Adrenal gland (tissue), 12 donors: ENCODE measurements around the gene BAHCC1. TPM values are rescaled to one million over a fixed set of nuclear protein-coding genes. Genes with fewer than 3 reads are reported as not detected.

Source experiments
- DNase-seq, 7 donors: peaks; one replicate each; pipeline ENCODE4 v3.0.0-alpha.2; 2019 to 2020
- H3K27ac ChIP-seq, 5 donors: fragments of 200-600 bp; sonication (generic) in 4 of 5; 1 replicate in 3 of 5; 2 replicates in 2 of 5; pipeline versions ENCODE4 v1.5.1 to v1.8.0; 2016 to 2020; ENCODE audit warnings: mild to moderate bottlenecking in 1 of 5
- H3K27me3 ChIP-seq: fragments of 200-600 bp; 2 replicates; pipeline ENCODE4 v1.8.0; 2021
- H3K36me3 ChIP-seq, 2 donors: fragments of 200-600 bp; replicated peaks in 1 of 2; 1 replicate in 1 of 2; 2 replicates in 1 of 2; pipeline versions ENCODE4 v1.5.1 to v1.8.0; 2018 to 2022
- H3K4me1 ChIP-seq, 2 donors: fragments of 200-600 bp; replicated peaks in 1 of 2; 1 replicate in 1 of 2; 2 replicates in 1 of 2; pipeline versions ENCODE4 v1.5.1 to v1.8.0; 2018 to 2021
- H3K4me3 ChIP-seq, 4 donors: fragments of 200-600 bp; sonication (generic) in 3 of 4; one replicate each; pipeline ENCODE4 v1.5.1; 2016 to 2018
- H3K9me3 ChIP-seq, 3 donors: fragments of 200-600 bp; sonication (generic) in 1 of 3; replicated peaks in 1 of 3; 1 replicate in 2 of 3; 2 replicates in 1 of 3; pipeline versions ENCODE4 v1.5.1 to v1.8.0; 2016 to 2021
- POLR2A ChIP-seq, 2 donors: fragments of 450-650 bp; IDR thresholded peaks; one replicate each; pipeline ENCODE4 v1.6.1; 2017; ENCODE audit warnings: antibody characterized with exemption in 2 of 2, mild to moderate bottlenecking in 2 of 2, moderate library complexity in 1 of 2
- WGBS, 4 donors: extraction: QIAGEN DNeasy Blood & Tissue Kit in 2 of 4; methylation state at CpG; one replicate each; pipeline versions ENCODE4 v1.1.5 to v1.1.7; 2013 to 2017; 5-methylcytosine and 5-hydroxymethylcytosine counted together
- intact Hi-C, 2 donors: fragments of 100-400 bp; cut with DNase I; formaldehyde crosslinking; loops; one replicate each; pipeline versions ENCODE4 v1.14.1 to v1.15.0; 2022 to 2023
- polyA plus RNA-seq, 3 donors: library from polyadenylated mRNA; stranded (reverse); fragments of 200-250 nt in 2 of 3; fragments of 350-450 nt in 1 of 3; fragmentation: Illumina TruSeq in 1 of 3; extraction: RNeasy Lipid Tissue Mini Kit (QIAGEN cat#74804) in 1 of 3; gene quantifications; one replicate each; pipeline ENCODE4 v1.2.3, GENCODE V29; 2013 to 2014
- total RNA-seq, 9 donors: library from RNA; depleted of rRNA in 4 of 9; stranded (reverse); fragments of >200 nt in 4 of 9; fragments of 120-200 nt in 1 of 9; fragmentation: NEBNext Ultra II Directional in 1 of 9; extraction: Animal tissue kit (Norgen Biotek cat#: 25700) in 1 of 9; gene quantifications; one replicate each; pipeline versions ENCODE4 v1.1.0 to v1.2.4, GENCODE V29; 2013 to 2023
- TF ChIP-seq, protein P1 (sequence below), 6 experiments: fragments of 450-650 bp in 4 of 6; fragments of 200-600 bp in 2 of 6; sonication (generic) in 1 of 6; IDR thresholded peaks; 1 replicate in 5 of 6; 2 replicates in 1 of 6; pipeline versions ENCODE4 v1.5.1 to v1.8.0; 2016 to 2021; ENCODE audit warnings: antibody characterized with exemption in 6 of 6, mild to moderate bottlenecking in 2 of 6, moderate library complexity in 1 of 6
- donor health status: healthy with polysubstance abuse.
- donor health status: Bipolar disorder and iron deficiency.
- donor health status: DM: yes; HTN: yes; CAD: no.
- donor health status: DM: no; HTN: no; CAD: no.
- donor health status: DM: no; HTN: no; CAD: no.
- donor health status: DM: yes; HTN: yes; CAD: no.

The BAHCC1 gene
- total and polyA plus RNA-seq, 12 donors, result 1.7 to 68.0 (median 18.4) TPM

DNA sequence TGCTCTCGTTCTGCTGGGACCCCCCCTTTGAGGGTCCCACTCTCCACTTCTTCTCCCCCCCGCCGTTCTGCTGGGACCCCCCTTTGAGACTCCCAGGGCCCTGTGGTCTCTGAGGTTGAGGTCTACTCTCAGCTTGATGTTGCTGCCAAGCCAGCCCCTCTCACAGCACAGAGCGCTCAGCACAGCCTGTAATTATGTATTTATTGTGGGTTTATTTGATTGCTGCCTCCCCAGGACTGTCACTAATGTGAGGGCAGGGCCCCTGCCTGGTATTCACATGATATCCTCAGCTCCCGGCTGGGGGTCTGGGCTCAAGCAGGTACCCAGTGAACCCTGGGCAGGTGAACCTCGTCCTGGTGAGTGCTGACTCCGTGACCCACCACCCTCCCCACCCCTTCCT, 81.9 kb downstream of the BAHCC1 start:
- DNase-seq, result no peak
- H3K4me3 ChIP-seq, result no peak overlapping the region
- intact Hi-C loops, result no loop called here

DNA sequence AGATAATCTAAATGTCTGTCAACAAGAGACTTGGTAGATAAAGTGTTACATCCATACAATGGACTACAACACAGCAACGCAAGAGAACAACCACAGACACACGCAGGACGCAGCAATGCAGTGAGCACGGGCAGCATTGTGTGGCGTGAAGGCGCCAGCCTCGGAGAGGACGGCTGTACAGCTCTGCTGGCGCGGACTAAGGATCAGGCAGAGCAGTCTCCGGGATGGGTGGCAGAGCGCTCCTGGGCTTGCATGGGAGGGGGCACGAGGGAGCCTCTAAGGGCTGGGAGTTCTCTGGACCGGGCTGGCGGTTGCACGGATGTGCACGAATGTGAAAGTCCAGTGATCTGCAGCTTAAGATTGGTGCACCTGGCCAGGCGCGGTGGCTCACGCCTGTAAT, 82.9 kb downstream of the BAHCC1 start:
- TF ChIP-seq, protein P1, sequence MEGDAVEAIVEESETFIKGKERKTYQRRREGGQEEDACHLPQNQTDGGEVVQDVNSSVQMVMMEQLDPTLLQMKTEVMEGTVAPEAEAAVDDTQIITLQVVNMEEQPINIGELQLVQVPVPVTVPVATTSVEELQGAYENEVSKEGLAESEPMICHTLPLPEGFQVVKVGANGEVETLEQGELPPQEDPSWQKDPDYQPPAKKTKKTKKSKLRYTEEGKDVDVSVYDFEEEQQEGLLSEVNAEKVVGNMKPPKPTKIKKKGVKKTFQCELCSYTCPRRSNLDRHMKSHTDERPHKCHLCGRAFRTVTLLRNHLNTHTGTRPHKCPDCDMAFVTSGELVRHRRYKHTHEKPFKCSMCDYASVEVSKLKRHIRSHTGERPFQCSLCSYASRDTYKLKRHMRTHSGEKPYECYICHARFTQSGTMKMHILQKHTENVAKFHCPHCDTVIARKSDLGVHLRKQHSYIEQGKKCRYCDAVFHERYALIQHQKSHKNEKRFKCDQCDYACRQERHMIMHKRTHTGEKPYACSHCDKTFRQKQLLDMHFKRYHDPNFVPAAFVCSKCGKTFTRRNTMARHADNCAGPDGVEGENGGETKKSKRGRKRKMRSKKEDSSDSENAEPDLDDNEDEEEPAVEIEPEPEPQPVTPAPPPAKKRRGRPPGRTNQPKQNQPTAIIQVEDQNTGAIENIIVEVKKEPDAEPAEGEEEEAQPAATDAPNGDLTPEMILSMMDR (IDR thresholded peaks at IDR 0.05), result no peak
- TF ChIP-seq POLR2A (IDR thresholded peaks at IDR 0.05), result no peak
- H3K36me3 ChIP-seq, result no peaks in the 10 kb centered on the region

More for the DNA sequence above, 81.9 kb downstream of the BAHCC1 start:
- Histone ChIP-seq H3K27ac (no peak overlapping the region), H3K27me3 (no peaks in the 10 kb centered on the region), H3K36me3 (no peaks in the 10 kb centered on the region), H3K9me3 (no peaks in the 10 kb centered on the region), H3K4me1 (peaks cover 18 to 27% of the 10 kb centered on the region in 2 donors)
- TF ChIP-seq, protein P1 (IDR thresholded peaks at IDR 0.05), result no peak
- TF ChIP-seq POLR2A (IDR thresholded peaks at IDR 0.05), result no peak
- 76 to 93% (median 87%) methylated on average over 4 to 7 of the region's 7 CpGs for WGBS, 4 donors

DNA sequence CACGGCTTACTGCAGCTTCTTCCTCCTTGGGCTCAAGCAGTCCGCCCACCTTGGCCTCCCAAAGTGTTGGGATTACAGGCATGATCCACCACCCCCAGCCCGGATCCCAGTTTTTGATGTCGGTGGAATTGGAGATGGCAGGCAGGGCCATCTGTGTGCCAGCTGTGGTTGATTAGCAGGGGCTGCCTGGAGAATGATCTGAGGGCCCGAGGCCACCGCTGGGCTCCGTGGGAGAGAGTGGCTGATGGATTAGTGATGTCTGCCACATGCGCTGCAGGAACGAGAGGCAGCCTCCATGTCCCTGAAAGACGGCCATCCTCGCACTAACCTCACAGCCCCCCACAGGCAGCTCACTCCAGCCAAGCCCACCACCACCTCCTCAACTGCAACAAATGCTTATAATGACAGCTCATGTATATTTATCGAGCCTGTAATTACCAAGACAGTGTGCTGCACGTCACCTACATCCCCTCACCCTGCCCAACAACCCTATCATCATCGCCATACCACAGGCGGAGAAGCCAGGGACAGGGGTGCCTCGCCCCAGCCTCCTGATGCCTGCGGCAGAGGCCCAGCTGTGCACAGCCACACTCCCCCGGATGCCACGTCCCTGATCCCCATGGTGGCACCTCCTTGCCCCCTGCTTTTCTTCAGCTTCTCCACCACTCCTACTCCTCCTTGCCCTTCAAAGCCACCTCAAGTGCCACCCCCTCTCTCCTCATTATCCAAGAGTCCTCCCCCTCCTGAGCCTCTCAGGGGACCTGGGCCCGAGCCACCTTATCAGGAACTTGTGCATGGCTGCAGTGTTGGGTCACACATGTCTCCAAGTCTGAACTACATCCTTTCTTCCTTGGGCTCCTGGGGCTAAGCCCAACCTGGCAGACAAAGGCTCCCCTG, 84.2 kb downstream of the BAHCC1 start:
- Histone ChIP-seq H3K4me1 (peaks cover 15 to 35% of the 10 kb centered on the region in 2 donors), H3K27ac (peak overlapping the region in 3 of 5 donors; percentile 25 to 74 (median 36)), H3K27me3 (no peaks in the 10 kb centered on the region), H3K9me3 (no peaks in the 10 kb centered on the region), H3K4me3 (no peak overlapping the region), H3K36me3 (no peaks in the 10 kb centered on the region)
- DNase-seq, result no peak
- TF ChIP-seq, protein P1 (IDR thresholded peaks at IDR 0.05), result no peak
- TF ChIP-seq POLR2A (IDR thresholded peaks at IDR 0.05), result no peak
- intact Hi-C loops, result loop anchor here (5.0 to 10.0 kb wide), 4 partner anchors 85 to 335 kb away; partner anchors contain the start of genes BAHCC1 (in 1 of the 2) and SLC38A10 (in 1 of the 2)
- 85 to 91% (median 88%) methylated on average over 14 to 20 of the region's 20 CpGs for whole genome bisulfite sequencing, 4 donors

More for the DNA sequence above, 82.9 kb downstream of the BAHCC1 start:
- DNase-seq, result no peak
- Histone ChIP-seq H3K27ac (no peak overlapping the region), H3K27me3 (no peaks in the 10 kb centered on the region), H3K4me3 (no peak overlapping the region), H3K4me1 (peaks cover 15 to 25% of the 10 kb centered on the region in 2 donors), H3K9me3 (no peaks in the 10 kb centered on the region)
- intact Hi-C loops, result no loop called here
- 93 to 98% (median 94%) methylated on average over 18 to 20 of the region's 20 CpGs for WGBS, 4 donors
